ENCODE results near the gene FGF12.

FGF12 gene

DNA sequence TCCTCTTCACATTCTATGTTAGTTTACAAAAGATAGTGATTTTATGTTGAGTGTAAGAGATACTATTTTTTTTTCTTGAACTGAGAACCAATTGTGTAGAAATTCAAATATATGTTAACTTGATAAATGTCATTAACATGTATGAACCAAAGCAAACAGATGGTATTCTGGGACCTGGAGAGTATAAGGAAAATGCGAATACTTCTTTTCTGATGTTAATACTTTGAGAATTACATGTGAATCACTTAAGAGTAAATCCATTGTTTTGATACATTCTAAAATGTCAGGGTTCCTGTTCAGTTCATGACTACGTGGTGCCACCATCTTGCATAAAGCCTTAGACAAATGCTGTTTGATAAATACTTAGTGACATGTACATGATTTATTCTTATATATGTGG lies 541.3 kb downstream of the FGF12 start:
- DNase-seq (ENCODE audit: low spot score), result no peak

GRCh38 chr3:192183109-192183508 lies 544.2 kb downstream of the FGF12 start:
- no peak for DNase-seq (ENCODE audit: low spot score)

- no peak for DNase-seq (ENCODE audit: low spot score)
These were observed 546.2 kb downstream of the FGF12 start for GRCh38 chr3:192181151-192181550.

DNA sequence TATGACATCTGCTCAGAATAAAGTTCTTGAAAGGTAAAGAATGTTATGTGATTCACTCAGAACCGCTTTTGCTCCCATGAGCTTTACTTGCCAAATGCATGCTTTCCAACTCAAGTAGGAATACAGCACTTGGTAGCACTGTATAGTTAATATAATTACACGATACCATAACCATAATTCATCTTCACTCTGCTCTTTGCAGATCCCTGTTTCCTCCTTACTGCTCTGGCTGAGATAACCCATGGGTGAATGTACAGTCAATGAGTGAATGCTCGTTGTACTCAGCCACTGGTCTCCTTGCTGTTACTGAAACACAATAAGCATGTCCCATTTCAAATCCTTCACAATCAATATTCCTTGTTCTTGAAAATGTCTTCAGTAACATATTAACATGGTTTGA lies 550.0 kb downstream of the FGF12 start:
- DNase-seq (ENCODE audit: low spot score), result no peak

DNA sequence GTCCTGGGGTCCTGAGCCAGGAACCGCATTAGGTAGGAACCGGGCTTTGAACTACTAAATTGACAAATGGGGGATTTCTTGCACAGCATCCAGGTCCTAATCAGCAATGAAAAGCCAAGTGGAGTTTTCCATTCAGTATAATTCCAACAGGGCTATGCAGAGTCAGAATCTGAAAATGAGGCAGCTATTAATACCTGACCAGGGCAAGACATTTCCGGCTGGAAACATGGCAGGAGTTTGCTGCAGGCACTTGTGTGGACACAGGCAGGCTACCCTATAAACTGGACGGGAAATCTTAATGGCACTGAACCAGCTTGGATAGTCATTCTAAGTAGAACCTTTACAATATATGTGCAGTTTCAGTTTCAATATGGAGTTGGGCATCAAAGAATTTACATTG lies 553.1 kb downstream of the FGF12 start:
- no peak for DNase-seq (ENCODE audit: low spot score)

- DNase-seq (ENCODE audit: low spot score), result no peak
These were observed 556.1 kb downstream of the FGF12 start for GRCh38 chr3:192171213-192171612.

DNA sequence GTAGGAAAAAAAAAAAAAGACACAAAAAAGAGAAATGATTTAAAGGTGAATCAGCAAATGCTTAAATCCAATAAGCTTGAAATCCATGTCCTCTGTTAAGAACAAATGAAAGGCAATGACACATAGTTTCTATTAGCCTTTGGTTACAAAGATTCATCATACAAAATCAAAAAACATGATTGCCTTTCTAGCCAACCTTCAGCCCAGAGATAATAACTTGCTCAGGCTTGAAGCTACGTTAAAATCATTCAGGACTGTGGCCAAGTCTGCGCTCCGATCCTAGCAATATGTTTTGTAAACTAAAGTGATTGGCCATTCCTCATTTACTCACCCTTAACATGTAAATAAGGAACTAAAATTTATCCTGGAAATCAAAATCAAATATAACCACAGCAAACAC lies 556.7 kb downstream of the FGF12 start:
- no peak for DNase-seq (ENCODE audit: low spot score)

DNA sequence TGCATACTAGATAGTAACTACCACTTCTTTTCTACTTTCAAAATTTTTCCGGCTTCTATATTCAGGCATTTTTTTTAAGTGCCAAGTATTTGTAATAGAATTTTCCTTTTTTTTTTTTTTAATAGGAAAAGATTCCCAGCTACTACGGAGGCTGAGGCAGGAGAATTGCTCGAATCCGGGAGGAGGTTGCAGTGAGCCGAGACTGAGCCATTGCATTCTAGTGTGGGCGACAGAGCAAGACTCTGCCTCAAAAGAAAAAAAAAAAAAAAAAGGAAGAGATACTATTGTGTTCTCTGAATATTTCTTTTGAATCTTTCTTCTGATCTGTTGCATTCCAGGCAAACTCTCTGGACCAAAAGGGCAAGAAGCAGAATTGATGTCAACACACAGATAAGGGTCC lies 557.3 kb downstream of the FGF12 start:
- no peak for DNase-seq (ENCODE audit: low spot score)

DNA sequence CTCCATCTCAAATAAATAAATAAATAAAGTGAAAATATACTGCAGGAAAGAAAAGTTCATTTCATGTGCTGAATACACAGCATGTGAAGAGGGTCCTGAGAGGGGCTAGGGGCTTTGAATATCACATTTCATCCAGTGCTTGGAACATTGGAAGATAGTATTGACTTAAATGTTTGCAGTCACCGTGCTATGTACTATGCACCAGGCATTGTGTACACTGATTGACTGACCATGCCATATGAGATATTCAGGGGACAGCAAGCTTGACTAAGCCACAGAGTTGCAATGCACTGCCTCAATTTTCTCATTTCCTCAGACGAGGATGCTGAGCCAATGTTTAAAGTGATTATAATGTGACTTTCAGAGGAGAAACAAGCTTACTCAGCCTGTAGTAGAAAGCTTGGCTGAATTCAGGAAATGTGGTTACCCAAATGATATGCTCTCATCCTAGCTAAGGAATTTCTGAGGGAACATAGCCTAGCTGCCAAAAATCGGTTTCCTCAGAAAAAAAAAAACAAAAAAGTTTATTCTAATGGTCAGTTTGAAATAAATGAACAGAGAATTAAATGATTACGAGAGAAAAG lies 557.9 kb downstream of the FGF12 start:
- DNase-seq (ENCODE audit: low spot score), result no peak

GRCh38 chr3:192168202-192168601 lies 559.1 kb downstream of the FGF12 start:
- no peak for DNase-seq (ENCODE audit: low spot score)

DNA sequence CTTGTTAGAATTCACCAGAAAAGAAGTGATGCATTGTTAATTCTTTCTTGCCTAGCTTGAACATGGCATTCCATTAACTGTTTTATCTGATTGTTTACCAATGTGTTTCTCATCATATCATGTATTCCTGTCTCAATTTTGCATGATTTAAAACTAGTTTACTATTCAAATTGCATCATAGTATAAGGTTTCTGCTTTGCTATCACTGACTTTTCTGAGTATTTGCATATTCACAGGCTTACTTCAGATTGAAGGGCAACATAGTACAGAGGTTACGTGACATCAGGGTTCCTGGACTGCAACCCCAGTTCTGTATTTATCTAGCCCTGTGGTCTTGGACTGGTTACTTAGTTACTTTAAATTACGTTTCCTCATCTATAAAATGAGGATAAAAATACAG lies 561.8 kb downstream of the FGF12 start:
- DNase-seq (ENCODE audit: low spot score), result no peak

DNA sequence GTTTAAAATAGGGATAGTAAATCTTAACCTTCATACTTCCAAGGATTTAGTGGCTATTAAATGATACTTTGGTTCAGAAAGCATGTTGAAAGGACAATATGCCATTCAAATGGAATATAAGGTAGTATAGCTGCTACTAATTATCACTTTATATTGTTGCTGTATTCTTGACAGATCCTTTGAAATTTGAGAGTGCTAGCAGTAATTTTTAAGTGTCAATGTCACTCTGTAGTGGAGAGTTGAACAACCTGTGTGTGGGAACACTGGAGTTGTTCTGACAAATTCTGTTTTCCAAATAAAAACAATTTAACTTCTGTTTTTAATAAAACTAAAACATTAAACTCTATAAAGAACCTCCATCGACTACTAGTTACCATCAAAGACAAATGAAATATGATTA lies 565.7 kb downstream of the FGF12 start:
- DNase-seq (ENCODE audit: low spot score), result no peak

- no peak for DNase-seq (ENCODE audit: low spot score)
These were observed 571.0 kb downstream of the FGF12 start for GRCh38 chr3:192156382-192156781.

DNA sequence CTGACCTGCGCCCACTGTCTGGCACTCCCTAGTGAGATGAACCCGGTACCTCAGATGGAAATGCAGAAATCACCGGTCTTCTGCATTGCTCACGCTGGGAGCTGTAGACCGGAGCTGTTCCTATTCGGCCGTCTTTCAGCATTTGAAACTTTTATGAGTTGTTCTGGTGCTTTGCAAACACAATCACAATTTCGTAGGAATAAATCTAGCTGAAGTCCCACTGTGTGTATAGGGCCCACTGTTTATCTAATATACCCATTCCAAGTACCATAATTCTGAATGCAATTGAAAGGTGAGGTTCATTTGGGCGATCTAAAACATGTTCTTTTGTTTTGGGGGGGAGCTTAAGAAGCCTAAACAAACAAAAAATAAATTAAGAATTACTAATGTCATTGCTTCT lies 572.1 kb downstream of the FGF12 start:
- DNase-seq (ENCODE audit: low spot score), result no peak

- DNase-seq (ENCODE audit: low spot score), result no peak
These were observed 594.1 kb downstream of the FGF12 start for GRCh38 chr3:192133271-192133670.

DNA sequence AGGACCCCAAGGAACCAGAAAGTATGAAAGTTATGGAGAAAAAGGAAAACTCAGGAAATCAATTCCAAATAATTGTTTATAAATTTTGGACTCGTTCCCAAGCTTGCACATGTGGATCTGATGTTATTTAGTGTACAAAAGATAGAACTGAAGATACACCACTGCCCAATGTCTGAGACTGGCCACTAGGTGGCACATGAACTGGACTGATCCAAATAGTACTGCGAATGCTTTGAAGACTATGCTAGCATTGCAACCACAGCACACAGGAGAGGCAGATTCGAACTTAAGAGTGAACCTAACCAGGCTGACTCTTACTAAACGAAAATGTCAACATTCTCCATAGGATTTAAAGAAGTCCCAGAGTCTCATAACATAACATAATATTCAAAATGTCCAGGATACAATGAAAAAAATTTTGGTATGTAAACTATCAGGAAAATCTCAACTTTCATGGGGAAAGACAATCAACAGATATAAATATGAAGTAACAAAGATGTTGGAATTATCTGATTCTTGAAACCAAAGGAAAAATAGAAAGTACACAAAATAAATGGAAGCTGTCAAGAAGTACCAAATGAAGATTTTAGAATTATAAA lies 596.7 kb downstream of the FGF12 start:
- DNase-seq (ENCODE audit: low spot score), result peak; percentile 60

DNA sequence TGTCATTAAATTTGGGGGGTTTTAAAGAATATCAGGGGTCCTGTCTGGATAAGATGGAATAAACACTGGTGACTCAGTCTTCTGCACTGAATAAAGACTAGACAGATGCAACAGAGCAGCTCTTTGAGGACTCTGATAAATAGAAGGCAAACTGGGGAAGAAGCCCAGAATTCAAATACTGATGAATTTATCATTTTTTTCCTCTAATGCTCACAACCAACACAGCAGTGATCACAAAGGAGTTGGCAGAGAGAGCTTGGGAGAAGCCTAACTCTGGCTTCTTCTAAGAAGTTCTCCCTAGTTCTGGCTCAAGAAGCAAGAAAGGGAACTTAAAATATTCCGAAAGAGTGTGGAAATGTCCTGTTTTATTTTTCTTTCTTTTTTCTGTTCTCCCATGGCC lies 597.8 kb downstream of the FGF12 start:
- DNase-seq (ENCODE audit: low spot score), result no peak

GRCh38 chr3:192128922-192129321 lies 598.4 kb downstream of the FGF12 start:
- DNase-seq (ENCODE audit: low spot score), result no peak

DNA sequence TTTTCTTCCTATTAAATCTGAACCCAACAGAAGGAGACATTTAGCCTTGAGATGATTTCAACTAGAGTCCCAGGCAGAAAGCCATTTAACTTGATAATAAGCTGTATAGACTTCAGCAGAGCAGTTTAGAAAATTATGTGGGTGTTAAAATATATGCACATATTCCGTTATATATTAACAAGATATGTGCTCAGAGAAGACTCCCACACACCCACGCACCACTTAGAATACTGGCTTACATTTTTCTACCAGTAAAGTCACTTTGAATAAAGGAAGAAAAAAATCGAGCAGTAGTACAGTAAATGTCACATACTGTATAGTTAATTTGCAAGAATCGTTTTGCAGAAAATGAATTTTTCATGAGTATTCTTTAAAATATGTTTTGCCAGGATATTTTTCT lies 599.3 kb downstream of the FGF12 start:
- no peak for DNase-seq (ENCODE audit: low spot score)

- DNase-seq (ENCODE audit: low spot score), result no peak
These were observed 604.3 kb downstream of the FGF12 start for GRCh38 chr3:192122832-192123594.

DNA sequence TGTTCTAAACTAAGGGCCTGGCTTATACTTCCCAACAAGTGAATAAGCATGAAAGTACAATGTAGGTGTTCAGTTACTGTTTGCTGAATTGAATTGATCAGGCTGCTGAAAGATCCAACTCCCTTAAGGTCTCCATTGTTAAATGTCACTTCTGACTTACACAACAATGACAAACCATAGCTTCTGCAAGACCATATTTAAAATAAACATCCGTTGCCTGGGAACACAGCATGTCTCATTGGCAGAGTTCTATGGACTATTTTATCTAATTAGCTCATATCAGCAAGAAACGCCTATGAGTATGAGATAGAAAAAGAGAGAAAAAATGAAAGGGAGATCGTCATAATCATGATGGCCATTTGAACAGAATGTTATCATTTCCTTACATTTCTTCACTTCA lies 605.4 kb downstream of the FGF12 start:
- DNase-seq (ENCODE audit: low spot score), result no peak

- no peak for DNase-seq (ENCODE audit: low spot score)
These were observed 618.5 kb downstream of the FGF12 start for GRCh38 chr3:192108820-192109219.

DNA sequence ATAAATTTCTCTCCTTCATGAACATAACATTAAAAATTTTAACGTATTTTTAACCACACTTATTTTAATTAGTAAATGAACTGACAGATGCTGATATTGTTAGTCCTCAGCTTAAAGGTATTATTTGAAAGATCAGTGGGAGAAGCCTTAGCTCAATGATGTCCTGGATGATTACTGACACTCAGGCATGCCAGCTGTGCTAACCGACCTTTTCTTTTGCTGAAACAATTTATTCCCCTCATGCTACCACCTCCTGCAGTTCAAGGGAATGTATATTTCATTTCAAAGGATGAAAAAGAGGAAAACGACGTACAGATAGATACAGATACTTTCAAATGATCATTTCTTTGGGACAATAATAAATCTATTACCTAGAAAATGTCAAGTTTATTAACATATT lies 620.8 kb downstream of the FGF12 start:
- peak; percentile 54 for DNase-seq (ENCODE audit: low spot score)
